Heart right ventricle (tissue), 16 donors: Measurements from ENCODE around the gene UBE2QL1. TPM values are rescaled to one million over a fixed set of nuclear protein-coding genes. Genes with fewer than 3 reads are reported as not detected.

Experiments used
- ATAC-seq, 8 donors: fragments of 200-7000 bp; cut with Tn5 transposase; one replicate each; pipeline ENCODE4 v1.9.1; 2020; ENCODE audit warnings: mild to moderate bottlenecking in 8 of 8, moderate library complexity in 8 of 8, moderate number of reproducible peaks in 1 of 8
- DNase-seq, 2 donors: peaks; one replicate each; pipeline ENCODE4 v3.0.0-alpha.2; 2020
- H3K27ac ChIP-seq, 10 donors: fragments of 200-600 bp; sonication (generic) in 2 of 10; one replicate each; pipeline versions ENCODE4 v1.5.0 to v1.8.0; 2020 to 2022; ENCODE audit warnings: mild to moderate bottlenecking in 3 of 10
- H3K27me3 ChIP-seq, 7 donors: fragments of 200-600 bp; one replicate each; pipeline ENCODE4 v1.8.0; 2021 to 2022; ENCODE audit warnings: mild to moderate bottlenecking in 2 of 7
- H3K36me3 ChIP-seq, 9 donors: fragments of 200-600 bp; sonication (generic) in 1 of 9; one replicate each; pipeline versions ENCODE4 v1.5.0 to v1.8.0; 2020 to 2022; ENCODE audit warnings: mild to moderate bottlenecking in 2 of 9
- H3K4me1 ChIP-seq, 9 donors: fragments of 200-600 bp; sonication (generic) in 1 of 9; one replicate each; pipeline versions ENCODE4 v1.5.0 to v1.8.0; 2020 to 2022; ENCODE audit warnings: mild to moderate bottlenecking in 4 of 9
- H3K4me3 ChIP-seq, 10 donors: fragments of 200-600 bp; sonication (generic) in 2 of 10; one replicate each; pipeline versions ENCODE4 v1.5.0 to v1.8.0; 2020 to 2022; ENCODE audit warnings: mild to moderate bottlenecking in 7 of 10, moderate library complexity in 2 of 10
- H3K9me3 ChIP-seq, 11 donors: fragments of 200-600 bp in 10 of 11; sonication (generic) in 2 of 11; one replicate each; pipeline versions ENCODE4 v1.5.0 to v1.8.0; 2013 to 2022; ENCODE audit warnings: mild to moderate bottlenecking in 2 of 11, control low read depth in 1 of 11, moderate library complexity in 1 of 11
- CTCF ChIP-seq, 9 donors: fragments of 200-600 bp; sonication (generic) in 2 of 9; IDR thresholded peaks; one replicate each; pipeline versions ENCODE4 v1.5.0 to v1.8.0; 2021 to 2022; ENCODE audit warnings: antibody characterized with exemption in 9 of 9, mild to moderate bottlenecking in 5 of 9, moderate library complexity in 1 of 9
- WGBS, 2 donors: extraction: QIAGEN DNeasy Blood & Tissue Kit; methylation state at CpG; one replicate each; pipeline ENCODE4 v1.1.7; 2013; ENCODE audit warnings: inconsistent platforms in 1 of 2; 5-methylcytosine and 5-hydroxymethylcytosine counted together
- intact Hi-C, 10 donors: fragments of 100-400 bp; cut with DNase I; formaldehyde crosslinking; loops; one replicate each; pipeline versions ENCODE4 v1.11.1 to v1.14.2; 2022
- polyA plus RNA-seq, 2 donors: library from polyadenylated mRNA; stranded (reverse); fragments of 200-250 nt; gene quantifications; one replicate each; pipeline ENCODE4 v1.2.3, GENCODE V29; 2013
- total RNA-seq, 10 donors: library from RNA; stranded (reverse); fragmentation: NEBNext Ultra II Directional in 3 of 10; extraction: Animal tissue kit (Norgen Biotek cat#: 25700) in 3 of 10; gene quantifications; one replicate each; pipeline versions ENCODE4 v1.2.1 to v1.2.4, GENCODE V29; 2021 to 2023
- donor health status: Arrhythmogenic right ventricular cardiomyopathy.
- donor health status: ischemic (EF 13 %, LVEDD 7.1; RV severe dilation, severe dysfunction).
- donor health status: healthy with polysubstance abuse.
- donor health status: DM: no; HTN: yes; CAD: no.
- donor health status: DM: no; HTN: no; CAD: no.
- donor health status: ischemic (EF 25% LVEDD 6.9; RV normal size, moderate dysfunction).
- donor health status: ischemic (EF 25% LVEDD 5.7; RV mildly dilated, moderate dysfunction).
- donor health status: healthy.
- donor health status: DM: yes; HTN: yes; CAD: no.
- donor health status: Ischemic cardiomyopathy.
- donor health status: ischemic (EF 35%, LVEDD 5.7; RV mildly dilated, moderate dysfunction).
- donor health status: nonischemic (EF 11% LVEDD 7.7; RV severe dilation, severe dysfunction).
- donor health status: DM: yes; HTN: yes; CAD: no.
- donor health status: PGD.
- donor health status: ischemic (EF 29% LVEDD 5.4; RV normal size, mild dysfunction).
- donor health status: nonischemic (EF 23%, LVEDD 6.1; RV moderate dilation, normal function).

UBE2QL1 gene
- total and polyA plus RNA-seq, 12 donors, result 8.9 to 26.3 (median 18.1) TPM

DNA sequence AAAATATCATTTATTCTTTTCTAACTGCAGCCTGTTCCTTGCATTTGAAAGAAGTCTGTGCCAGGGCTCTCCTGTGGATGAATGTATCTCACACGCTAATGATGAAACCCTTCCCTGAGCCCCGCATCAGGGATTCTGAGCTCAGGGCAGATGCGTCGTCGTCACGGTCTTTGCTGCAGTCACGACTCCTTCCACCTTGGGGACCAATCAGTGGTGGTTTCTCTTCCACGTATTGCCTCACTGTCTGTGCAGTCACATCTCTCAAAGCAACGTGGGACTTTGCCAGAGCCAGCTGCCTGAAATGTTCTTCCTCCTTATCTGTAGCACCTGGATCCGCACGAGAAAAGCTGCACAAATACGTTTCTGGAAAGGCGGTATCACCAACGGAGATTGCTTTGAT is 13.9 kb upstream of the UBE2QL1 start:
- Histone ChIP-seq H3K27me3 (peaks cover 0 to 15% (median 0%) of the 10 kb centered on the region in 7 donors), H3K36me3 (no peaks in the 10 kb centered on the region), H3K4me3 (no peak overlapping the region), H3K9me3 (peaks cover 0 to 2% (median 0%) of the 10 kb centered on the region in 11 donors), H3K27ac (no peak overlapping the region), H3K4me1 (peaks cover 0 to 28% (median 6%) of the 10 kb centered on the region in 9 donors)
- no peak for DNase-seq
- TF ChIP-seq CTCF (IDR thresholded peaks at IDR 0.05), result no peak
- 64 to 66% methylated on average over 14 of the region's 14 CpGs for WGBS, 2 donors
- intact Hi-C loops, result loop anchor here in 3 of 10 donors (10.0 kb wide), 3 partner anchors 120 to 940 kb away; no protein-coding TSS in a partner anchor
- no peak for ATAC-seq

- Histone ChIP-seq H3K36me3 (no peaks in the 10 kb centered on the region), H3K4me1 (peaks cover 0 to 21% (median 6%) of the 10 kb centered on the region in 9 donors), H3K27me3 (peaks cover 0 to 15% (median 0%) of the 10 kb centered on the region in 7 donors), H3K9me3 (peaks cover 0 to 8% (median 4%) of the 10 kb centered on the region in 11 donors), H3K4me3 (no peak overlapping the region), H3K27ac (no peak overlapping the region)
- no peak for ATAC-seq
- TF ChIP-seq CTCF (IDR thresholded peaks at IDR 0.05), result peak in 7 of 9 donors; percentile 20 to 46 (median 34)
- 30 to 43% methylated on average over 8 of the region's 8 CpGs for WGBS, 2 donors
- no peak for DNase-seq
- intact Hi-C loops, result loop anchor here in 3 of 10 donors (10.0 kb wide), 3 partner anchors 121 to 941 kb away; no protein-coding TSS in a partner anchor
Observed at GRCh38 chr5:6435356-6435755, 13.3 kb upstream of the UBE2QL1 start.

DNA sequence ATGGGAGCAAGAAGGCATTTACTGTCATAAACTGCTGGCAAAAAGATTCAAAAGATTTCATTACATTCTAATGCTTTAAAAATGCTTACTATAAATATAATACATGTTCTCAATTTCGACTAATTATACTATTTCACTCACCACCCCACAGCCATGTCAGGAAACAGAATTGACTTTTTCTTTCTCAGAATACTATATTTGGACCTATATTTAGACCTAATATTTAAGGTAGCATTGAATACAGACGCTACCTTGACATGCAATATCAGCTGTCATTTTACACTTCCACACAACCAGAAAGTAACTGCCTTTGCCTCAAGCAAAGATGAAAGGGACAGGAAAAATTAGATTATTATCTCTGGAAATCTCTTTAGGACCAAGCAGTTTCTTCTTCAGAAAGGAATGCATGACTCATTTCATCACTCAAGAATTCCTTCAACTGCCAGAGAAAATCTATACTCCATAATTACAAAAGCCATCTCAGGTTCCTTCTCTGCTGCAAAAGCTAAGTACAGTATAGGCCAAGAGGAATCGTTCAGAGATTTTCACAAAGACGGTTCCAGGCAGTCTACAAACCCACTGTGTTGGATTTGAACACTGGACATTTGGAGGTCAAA is 11.8 kb upstream of the UBE2QL1 start:
- Histone ChIP-seq H3K27me3 (peaks cover 0 to 14% (median 0%) of the 10 kb centered on the region in 7 donors), H3K9me3 (peaks cover 0 to 22% (median 4%) of the 10 kb centered on the region in 11 donors), H3K27ac (no peak overlapping the region), H3K4me3 (no peak overlapping the region), H3K36me3 (no peaks in the 10 kb centered on the region), H3K4me1 (peaks cover 0 to 8% (median 0%) of the 10 kb centered on the region in 9 donors)
- TF ChIP-seq CTCF (IDR thresholded peaks at IDR 0.05), result no peak
- intact Hi-C loops, result loop anchor here in 3 of 10 donors (10.0 kb wide), 3 partner anchors 122 to 942 kb away; no protein-coding TSS in a partner anchor
- DNase-seq, result no peak
- ATAC-seq, result no peak
- WGBS, 2 donors, result 67 to 70% methylated on average over 4 of the region's 4 CpGs

DNA sequence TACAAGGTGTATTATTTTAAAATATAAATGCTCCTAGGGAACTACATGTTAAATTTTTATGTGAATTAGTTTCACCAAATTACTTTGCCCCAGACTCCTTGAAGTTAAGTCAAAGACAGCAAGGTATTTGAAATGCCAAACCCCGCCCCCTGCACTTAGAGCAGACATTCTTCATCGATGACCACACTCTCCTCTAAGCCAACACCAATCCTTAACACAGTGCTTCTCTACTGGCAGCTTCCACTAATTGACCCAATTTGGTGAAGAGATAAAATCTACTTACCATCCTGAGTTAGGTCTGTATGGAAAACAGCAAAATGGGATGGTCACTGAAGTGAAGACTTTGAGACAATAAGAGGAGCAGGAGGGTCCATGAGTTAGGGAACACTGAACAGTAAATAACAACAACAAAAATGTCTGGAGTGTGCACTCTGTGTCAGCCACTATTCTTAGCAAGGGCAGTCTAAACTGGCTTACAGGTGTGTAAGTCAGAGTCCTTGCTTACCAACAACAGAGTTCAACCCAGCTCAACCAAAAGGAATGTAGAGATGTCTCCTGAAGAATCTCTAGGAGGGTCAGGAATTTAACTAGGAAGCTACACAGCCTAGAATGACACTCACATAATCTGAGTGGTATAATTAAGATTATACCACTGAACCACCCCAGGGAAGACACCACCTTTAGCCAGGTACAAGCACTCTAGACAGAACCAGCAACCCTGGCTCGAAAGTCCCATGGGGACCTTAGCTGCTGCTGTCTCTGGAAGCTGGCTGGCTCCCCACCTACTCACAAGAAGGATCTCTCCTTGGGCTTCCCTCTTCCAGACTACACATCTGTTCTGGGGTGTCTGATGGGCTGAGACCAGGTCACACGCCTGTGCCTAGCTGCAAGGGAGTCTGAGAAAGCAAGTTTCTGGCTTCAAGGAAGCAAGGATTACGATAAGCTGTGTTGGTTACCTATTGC is 8.8 kb upstream of the UBE2QL1 start:
- no peaks in the 10 kb centered on the region for H3K36me3 ChIP-seq
- peaks cover 0 to 36% (median 4%) of the 10 kb centered on the region in 11 donors for H3K9me3 ChIP-seq
- no peaks in the 10 kb centered on the region for H3K4me1 ChIP-seq
- no peaks in the 10 kb centered on the region for H3K27me3 ChIP-seq
- DNase-seq, result no peak
- no peak overlapping the region for H3K27ac ChIP-seq
- no peak for TF ChIP-seq CTCF (IDR thresholded peaks at IDR 0.05)
- WGBS, 2 donors, result 70 to 75% methylated on average over 5 of the region's 5 CpGs
- peak in 1 of 8 donors; percentile 73 for ATAC-seq
- no peak overlapping the region for H3K4me3 ChIP-seq
- intact Hi-C loops, result loop anchor here in 6 of 10 donors (1.0 to 10.0 kb wide), 7 partner anchors 16 to 945 kb away; partner anchors contain the start of gene MED10 (in 1 of the 6)
